CD4-positive, alpha-beta T cell treated with Interleukin-10 for 1 hour (primary cell): ENCODE results near the gene MYO7A.
A peak's percentile ranks its signal among the peaks of the same experiment; 100 is the strongest.

ENCODE experiments used
- DNase-seq: peaks from one replicate; pipeline ENCODE4 v3.0.0-alpha.2; 2020

Gene MYO7A

DNA sequence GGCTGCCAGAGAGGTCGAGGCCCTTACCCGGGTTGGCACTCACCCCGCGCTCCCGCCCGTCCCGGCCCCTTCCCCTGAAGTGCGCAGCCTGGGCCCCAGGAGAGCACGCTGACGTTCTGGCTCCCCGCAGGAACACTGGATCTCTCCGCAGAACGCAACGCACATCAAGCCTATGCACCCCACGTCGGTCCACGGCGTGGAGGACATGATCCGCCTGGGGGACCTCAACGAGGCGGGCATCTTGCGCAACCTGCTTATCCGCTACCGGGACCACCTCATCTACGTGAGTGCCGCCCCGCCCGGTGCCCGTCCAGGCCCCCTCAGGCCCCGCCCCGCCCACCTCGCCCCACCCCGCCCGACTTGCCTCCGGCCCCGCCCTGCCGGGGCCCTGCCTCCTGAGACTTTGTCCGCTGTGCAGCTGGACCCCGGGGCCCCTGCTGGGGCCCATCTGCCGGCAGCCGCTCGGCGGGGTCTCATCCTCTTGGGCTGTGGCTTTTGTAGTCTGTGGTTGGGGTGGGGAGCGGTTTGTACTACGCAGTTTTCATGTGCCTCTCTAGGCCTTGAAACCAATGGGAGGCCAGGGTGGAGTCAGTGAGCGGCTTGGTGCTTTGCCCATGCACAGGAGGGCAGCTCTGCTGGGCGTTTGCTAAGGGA lies 19.7 kb downstream of the MYO7A start:
- peak; percentile 46 for DNase-seq

GRCh38 chr11:77148963-77149715 lies 21.1 kb downstream of the MYO7A start:
- no peak for DNase-seq

GRCh38 chr11:77149716-77150392 lies 21.8 kb downstream of the MYO7A start:
- no peak for DNase-seq

GRCh38 chr11:77150836-77151235 lies 22.8 kb downstream of the MYO7A start:
- DNase-seq, result no peak

DNA sequence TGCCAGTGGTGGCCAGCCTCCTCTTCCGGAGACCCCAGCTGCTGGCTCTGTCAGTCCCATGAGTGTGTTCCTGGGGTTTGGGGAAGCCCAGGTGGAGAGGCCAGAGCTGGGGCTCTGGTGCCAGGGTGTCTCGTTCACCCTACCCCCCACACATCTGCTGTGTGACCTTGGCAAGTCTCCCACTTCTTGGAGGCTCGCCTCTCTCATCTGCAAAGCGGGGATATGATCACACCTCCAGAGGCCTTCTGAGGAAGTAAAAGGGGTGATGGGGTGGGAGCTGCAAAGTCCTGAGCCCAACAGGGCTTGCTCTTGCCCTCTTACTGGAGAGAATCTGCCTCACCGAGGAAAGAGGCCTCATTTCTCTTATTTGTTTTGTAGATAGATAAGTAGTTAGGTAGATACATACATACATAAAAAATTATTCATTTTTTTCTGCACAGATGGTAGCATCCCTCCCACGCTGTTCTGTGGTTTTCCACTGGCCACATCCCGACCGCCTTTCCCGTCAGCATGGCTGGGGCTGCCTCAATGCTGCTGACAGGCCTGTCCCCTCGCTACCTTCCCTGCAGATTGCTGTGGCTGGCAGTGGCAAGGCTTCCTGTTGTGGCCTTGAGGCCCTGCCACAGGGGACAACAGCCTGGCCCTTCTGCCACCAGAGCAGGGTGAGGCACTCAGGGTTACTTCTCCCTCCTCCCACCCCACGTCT lies 23.9 kb downstream of the MYO7A start:
- peak; percentile 52 for DNase-seq

- DNase-seq, result no peak
Observed at GRCh38 chr11:77152846-77153245, 24.8 kb downstream of the MYO7A start.

DNA sequence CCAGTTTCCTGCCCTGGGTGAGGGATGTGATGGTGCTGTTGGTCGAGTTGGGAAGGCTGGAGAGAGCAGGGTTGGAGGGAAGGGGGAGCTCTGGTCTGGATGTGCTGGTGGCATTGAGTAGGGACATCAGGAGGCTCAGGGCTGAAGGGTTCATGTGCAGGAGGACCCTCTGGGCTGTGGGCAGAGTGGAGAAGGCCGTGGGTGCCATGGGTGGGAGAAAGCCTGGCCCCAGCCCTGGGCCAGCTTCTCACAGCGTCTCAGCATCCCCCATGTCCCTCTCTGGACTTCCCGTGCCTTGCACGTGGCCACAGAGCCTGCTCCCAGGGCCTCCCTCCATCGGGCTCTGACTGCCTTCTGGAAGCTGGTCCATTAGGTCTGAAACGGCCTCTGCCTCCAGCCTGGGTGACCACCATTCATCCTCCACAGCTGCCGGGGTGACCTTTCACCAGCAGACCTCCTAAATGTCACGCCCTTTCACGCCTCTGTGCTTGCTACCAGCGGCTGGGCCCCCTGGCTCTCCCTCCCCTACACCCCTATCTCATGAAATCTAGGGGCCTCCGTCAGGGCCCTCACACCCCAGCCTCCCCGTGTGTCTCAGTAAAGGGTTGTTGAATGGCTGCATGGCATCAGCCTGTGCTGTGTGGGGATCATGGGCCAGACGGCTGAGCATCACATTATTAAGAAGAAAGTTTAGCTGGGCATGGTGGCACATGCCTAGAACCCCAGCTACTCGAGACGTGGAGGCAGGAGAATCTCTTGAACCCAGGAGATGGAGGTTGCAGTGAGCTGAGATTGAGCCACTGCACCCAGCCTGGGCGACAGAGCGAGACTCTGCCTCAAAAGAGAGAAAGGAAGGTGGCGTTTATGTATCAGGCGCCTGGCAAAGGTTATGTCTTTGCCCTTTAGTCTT lies 25.5 kb downstream of the MYO7A start:
- no peak for DNase-seq

- DNase-seq, result no peak
Observed at GRCh38 chr11:77154381-77155081, 26.5 kb downstream of the MYO7A start.

- DNase-seq, result no peak
Observed at GRCh38 chr11:77155082-77155475, 27.0 kb downstream of the MYO7A start.

DNA sequence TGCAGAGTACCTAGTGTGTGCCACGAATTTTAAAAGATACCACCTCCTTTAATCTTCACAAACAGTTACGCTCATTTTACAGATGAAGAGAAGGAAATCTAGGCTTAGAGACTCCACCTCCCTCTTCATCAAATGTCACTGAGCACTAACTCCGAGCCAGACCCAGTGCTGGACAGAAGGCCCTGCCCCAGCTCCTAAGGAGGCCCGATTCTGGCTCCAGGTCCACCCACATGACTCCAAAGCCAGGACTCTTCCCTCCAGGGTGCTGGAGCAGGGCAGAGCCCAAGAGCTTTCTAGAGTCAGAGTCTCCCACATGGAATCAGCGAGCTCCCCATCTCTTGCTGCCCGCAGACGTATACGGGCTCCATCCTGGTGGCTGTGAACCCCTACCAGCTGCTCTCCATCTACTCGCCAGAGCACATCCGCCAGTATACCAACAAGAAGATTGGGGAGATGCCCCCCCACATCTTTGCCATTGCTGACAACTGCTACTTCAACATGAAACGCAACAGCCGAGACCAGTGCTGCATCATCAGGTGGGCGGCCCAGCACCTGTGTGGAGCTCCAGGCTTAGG lies 27.6 kb downstream of the MYO7A start:
- no peak for DNase-seq

DNA sequence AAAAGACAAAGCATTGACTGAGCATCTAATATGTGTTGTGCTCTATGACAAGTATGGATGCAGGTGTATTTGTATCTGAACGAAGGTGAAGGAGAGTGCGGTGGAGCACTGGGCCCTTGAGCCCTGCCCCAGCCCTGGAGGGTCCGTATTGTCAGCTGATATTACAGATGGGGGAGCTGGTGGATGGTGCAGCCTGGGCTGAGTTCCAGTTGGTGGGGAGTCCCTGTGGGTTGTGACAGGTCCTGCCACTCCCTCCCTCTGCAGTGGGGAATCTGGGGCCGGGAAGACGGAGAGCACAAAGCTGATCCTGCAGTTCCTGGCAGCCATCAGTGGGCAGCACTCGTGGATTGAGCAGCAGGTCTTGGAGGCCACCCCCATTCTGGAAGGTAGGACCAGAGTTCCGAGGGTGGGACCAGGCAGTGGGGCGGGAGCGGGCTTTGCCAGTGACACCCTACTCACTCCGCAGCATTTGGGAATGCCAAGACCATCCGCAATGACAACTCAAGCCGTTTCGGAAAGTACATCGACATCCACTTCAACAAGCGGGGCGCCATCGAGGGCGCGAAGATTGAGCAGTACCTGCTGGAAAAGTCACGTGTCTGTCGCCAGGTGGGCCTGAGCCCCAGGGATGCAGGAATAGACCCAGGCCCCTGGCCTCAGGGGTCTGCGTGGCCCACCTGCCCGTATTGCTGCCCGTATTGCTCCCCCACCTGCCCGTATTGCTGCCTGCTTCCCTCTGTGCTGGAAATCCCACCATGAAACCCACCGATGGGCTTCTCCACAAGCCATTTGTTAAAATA lies 28.6 kb downstream of the MYO7A start:
- no peak for DNase-seq

DNA sequence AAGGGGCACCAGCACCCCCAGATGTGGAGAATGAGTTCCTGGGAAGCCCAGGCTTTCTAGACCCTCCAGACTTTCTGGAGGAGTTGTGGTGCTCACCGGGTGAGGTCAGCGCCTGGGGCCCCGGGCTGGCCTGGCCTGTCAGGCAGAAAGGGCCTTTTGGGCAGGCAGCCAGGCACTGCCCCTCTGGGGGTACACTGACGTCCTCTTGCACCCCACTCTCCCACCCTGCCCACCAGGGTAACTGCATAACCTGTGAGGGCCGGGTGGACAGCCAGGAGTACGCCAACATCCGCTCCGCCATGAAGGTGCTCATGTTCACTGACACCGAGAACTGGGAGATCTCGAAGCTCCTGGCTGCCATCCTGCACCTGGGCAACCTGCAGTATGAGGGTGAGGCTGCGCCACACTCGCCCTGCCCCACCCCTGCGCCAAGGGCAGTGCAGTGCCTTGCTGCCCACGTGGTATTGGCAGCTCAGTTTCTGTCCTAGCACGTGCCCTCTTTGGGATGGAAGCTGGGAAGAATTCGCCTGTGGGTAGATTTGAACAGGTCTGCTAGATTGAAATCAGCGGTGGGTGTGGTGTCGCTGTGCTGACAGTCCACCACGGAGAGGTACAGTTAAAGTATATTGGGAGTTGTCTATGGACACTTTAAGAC lies 30.1 kb downstream of the MYO7A start:
- no peak for DNase-seq

DNA sequence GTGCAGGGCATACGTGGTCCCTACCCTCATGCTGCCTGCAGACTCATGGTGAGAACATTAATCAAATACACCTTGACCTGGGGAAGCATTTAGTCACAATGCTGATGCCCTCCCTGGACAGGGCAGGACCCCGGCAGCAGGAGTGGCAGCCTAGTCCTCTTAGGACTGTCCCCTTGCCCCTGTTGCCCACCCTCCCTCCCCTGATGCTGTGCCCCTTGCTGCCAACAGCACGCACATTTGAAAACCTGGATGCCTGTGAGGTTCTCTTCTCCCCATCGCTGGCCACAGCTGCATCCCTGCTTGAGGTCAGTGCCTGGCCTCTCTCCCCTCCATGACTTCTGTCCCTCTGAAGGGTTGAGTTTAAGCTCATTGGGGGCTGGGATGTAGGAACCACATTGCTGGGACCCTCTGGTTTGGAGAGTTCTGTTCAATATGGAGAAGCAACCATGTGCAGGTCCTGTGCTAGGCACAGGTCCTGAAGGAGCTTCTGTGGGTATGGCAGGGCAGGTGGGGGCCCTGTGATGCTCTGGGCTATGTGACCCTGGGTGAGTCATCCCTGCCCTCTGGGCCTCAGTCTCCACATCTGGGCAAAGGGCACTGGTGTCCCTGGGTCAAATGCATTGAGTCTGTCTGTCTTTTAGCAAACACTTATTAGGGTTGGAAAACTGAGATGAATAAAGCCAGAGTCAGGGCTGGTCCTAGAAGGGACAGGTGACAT lies 31.3 kb downstream of the MYO7A start:
- no peak for DNase-seq

- no peak for DNase-seq
Observed at GRCh38 chr11:77159937-77160495, 32.0 kb downstream of the MYO7A start.

GRCh38 chr11:77163271-77163670 lies 35.2 kb downstream of the MYO7A start:
- no peak for DNase-seq

DNA sequence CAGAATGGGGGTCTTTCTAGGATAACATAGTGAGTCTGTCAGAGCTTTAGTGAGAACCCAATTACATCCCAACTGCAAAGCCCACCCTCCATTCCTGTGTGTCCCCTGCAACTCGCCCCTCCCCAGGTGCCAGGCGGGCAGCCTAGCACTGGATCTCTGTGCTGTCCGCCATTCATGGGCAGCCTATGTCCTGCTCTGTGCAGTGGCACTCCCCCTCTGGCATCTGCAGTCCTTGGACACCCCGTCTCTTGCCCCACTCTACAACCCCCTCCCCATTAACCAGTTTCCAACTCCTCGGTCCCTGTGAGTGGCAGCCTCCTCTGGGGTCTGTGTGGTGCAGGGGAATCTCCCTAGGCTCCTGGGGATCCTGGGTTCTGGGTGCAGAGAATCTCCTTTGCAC lies 37.0 kb downstream of the MYO7A start:
- DNase-seq, result no peak

DNA sequence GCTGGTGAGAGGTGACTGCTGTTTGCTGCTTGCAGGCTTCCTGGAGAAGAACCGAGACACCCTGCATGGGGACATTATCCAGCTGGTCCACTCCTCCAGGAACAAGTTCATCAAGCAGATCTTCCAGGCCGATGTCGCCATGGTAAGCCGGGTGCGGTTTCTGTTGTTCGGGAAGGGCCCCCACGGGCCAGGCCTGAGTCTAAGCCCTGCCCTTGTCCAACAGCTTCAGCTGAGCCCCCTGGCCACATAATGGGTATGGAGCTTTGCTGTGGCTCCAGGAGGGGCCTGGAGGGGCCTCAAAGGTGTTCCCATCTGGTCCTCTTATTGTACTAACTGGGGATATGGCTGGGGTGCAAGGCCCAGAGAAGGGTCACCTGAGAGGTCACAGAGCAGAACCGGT lies 38.0 kb downstream of the MYO7A start:
- DNase-seq, result no peak

DNA sequence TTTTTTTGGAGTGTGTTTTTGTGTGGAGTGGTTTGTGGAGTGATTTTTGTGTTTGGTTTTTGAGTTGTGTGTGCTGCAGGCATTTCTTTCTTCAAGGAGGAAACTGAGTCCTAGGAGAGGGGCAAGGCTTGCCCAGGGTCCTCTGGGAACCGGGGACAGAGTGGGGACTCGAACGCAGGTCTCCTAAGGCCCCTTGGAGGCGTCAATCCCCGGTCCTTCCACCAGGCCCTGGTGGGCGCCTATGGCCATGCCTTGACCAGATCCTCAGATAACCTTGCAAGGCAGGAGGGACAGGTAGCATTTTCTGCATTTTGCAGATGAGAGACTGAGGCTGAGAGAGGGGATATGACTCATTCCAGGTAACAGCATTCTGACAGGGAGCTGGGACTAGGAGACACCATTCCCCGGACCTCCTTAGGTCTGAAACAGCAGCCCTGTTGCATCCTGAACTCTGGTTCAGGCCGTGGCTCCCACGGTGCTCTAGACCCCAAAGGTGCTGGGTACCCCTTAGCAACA lies 39.1 kb downstream of the MYO7A start:
- DNase-seq, result no peak

- no peak for DNase-seq
Observed at GRCh38 chr11:77167791-77168190, 39.7 kb downstream of the MYO7A start.
